Body of pancreas (tissue), 4 donors: ENCODE data around the gene FRMD4B.

Source experiments
- CTCF ChIP-seq, 7 experiments: fragments of 450-650 bp in 4 of 7; fragments of 200-600 bp in 3 of 7; sonication (generic) in 3 of 7; IDR thresholded peaks; one replicate each; pipeline ENCODE4 v1.5.1; 2016 to 2019; ENCODE audit warnings: antibody characterized with exemption in 7 of 7
- POLR2A ChIP-seq, 3 donors: fragments of 450-650 bp; IDR thresholded peaks; one replicate each; pipeline ENCODE4 v1.6.1; 2016; ENCODE audit warnings: antibody characterized with exemption in 3 of 3, mild to moderate bottlenecking in 2 of 3

DNA sequence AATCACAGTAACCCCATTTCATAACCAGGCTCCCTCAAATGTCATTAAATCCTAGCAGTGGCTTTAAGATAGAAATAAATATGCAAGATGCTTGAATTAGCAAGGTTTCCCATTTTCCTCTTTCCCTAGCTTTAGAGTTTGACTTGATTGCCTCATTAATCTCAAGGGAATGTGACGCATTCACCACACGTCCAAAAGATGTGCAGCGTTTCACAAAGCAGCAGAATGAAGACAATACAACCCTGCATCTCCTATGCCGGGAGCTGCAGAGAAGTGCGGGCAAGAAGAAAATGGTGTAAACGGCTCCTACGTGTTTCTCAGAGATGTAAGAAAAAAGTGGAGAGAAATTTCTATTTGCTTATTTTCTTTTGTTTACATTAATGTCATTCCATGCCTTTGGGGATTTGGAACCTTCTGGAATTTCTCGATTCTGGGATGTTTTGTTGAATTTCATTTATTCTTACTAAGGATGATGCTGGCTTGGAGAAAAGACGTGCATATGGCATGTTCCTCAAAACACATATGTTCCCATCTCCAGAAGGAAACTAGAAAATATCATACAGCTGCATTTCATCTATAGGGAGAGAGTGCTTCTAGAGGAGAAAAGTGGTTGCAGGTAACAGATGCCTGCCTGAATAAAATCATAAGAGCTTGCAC, 27.8 kb upstream of the FRMD4B start:
- TF ChIP-seq POLR2A (IDR thresholded peaks at IDR 0.05) (no peak), CTCF (IDR thresholded peaks at IDR 0.05) (no peak)
